GM19328 (cell line): ENCODE results near the gene UBA52.
"Not testable (repeated sequence)": the region's sequence is repeated elsewhere in the genome, so short reads cannot be mapped to it uniquely, and the experiment has no call there.

ENCODE experiments used
- ATAC-seq: cut with Tn5 transposase; IDR thresholded peaks from one replicate; pipeline ENCODE4 v1.9.1; 2021; ENCODE audit warnings: mild to moderate bottlenecking, moderate library complexity; ENCODE audit not compliant: unreplicated experiment

UBA52 gene

GRCh38 chr19:18571564-18572344, at the start of gene UBA52:
Gene UBA52, plus strand, starts transcription at chr19:18571857. Its CDS starts 1,444 bp downstream, at chr19:18573301.
- peak; percentile 82 for ATAC-seq

GRCh38 chr19:18522124-18522861, 49.4 kb upstream of the UBA52 start:
- ATAC-seq = peak; percentile 82

- ATAC-seq = not testable (repeated sequence)
Observed at GRCh38 chr19:18522862-18523440, 48.7 kb upstream of the UBA52 start.

GRCh38 chr19:18523841-18524240, 47.8 kb upstream of the UBA52 start:
- ATAC-seq = no peak

GRCh38 chr19:18526316-18526715, 45.3 kb upstream of the UBA52 start:
- ATAC-seq = no peak

- no peak for ATAC-seq
Observed at GRCh38 chr19:18529782-18530181, 41.9 kb upstream of the UBA52 start.

GRCh38 chr19:18531485-18531884, 40.2 kb upstream of the UBA52 start:
- ATAC-seq = no peak

GRCh38 chr19:18532168-18532890, 39.3 kb upstream of the UBA52 start:
- no peak for ATAC-seq

GRCh38 chr19:18533058-18533457, 38.6 kb upstream of the UBA52 start:
- no peak for ATAC-seq

GRCh38 chr19:18536475-18536874, 35.2 kb upstream of the UBA52 start:
- no peak for ATAC-seq

GRCh38 chr19:18537431-18537830, 34.2 kb upstream of the UBA52 start:
- no peak for ATAC-seq

- no peak for ATAC-seq
Observed at GRCh38 chr19:18538115-18538514, 33.5 kb upstream of the UBA52 start.

- no peak for ATAC-seq
Observed at GRCh38 chr19:18539372-18539771, 32.3 kb upstream of the UBA52 start.

- not testable (repeated sequence) for ATAC-seq
Observed at GRCh38 chr19:18540200-18540599, 31.5 kb upstream of the UBA52 start.

- no peak for ATAC-seq
Observed at GRCh38 chr19:18541258-18541991, 30.2 kb upstream of the UBA52 start.

GRCh38 chr19:18541992-18542940, 29.4 kb upstream of the UBA52 start:
- ATAC-seq = no peak

GRCh38 chr19:18542941-18543813, 28.5 kb upstream of the UBA52 start, which contains the start of gene FKBP8:
Gene FKBP8, minus strand, starts transcription at chr19:18543573. Its CDS starts 1,603 bp downstream, at chr19:18541970.
- peak; percentile 84 for ATAC-seq

- peak; percentile 49 for ATAC-seq
Observed at GRCh38 chr19:18543814-18544475, 27.7 kb upstream of the UBA52 start.
